AG09309 (cell line): ENCODE measurements around the gene RCN1.

Source experiments
- DNase-seq: peaks from one replicate; pipeline ENCODE4 v3.0.0-alpha.2; 2010; ENCODE audit warnings: low read depth
- H3K4me3 ChIP-seq: 2 replicates; pipeline ENCODE4 v1.5.1; 2011; ENCODE audit warnings: mild to moderate bottlenecking, low read depth, low read length, moderate library complexity; ENCODE audit not compliant: control insufficient read depth
- CTCF ChIP-seq: IDR thresholded peaks from 2 replicates; pipeline ENCODE4 v1.5.1; 2011; ENCODE audit warnings: mild to moderate bottlenecking, low read depth, low read length, inconsistent platforms; ENCODE audit not compliant: insufficient read depth, control insufficient read depth; ENCODE audit errors: missing control alignments

Gene RCN1

DNA sequence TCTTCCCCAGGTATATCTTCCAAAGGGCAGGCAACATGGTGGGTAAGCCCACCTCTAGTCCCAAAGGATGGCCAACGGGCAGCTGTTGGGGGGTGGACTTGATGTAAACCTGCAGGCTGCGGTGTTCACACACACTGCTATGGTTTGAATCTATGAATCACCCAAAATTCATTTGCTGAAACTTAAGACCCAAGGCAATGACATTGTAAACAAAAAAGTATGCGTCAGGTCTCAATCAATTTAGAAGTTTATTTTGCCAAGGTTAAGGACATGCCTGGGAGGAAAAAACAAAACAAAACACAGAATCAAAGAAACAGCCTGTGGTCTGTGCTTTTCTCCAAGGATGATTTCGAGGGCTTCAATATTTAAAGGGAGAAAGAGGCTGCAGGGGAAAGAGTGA, 18.3 kb downstream of the RCN1 start:
- no peak overlapping the region for H3K4me3 ChIP-seq
- DNase-seq = no peak
- TF ChIP-seq CTCF = no peak

DNA sequence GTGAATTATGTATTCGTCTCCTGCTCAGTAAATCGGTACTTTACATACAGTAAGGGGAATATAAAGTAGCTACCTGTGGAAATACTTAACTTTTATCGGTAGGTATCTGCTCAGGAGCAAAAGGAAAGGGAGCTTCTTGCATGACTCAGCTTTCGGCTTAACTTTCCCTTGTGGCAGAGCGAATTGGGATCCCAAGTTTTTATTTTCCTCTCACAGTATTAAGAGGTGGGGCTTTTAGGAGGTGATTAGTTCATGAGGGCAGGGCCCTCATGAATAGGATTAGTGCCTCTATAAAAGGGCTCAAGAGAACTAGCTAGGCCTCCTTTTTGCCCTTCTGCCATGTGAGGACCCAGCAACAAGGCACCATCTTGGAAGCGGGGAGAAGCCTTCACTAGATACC, 18.7 kb downstream of the RCN1 start:
- no peak for DNase-seq
- no peak for TF ChIP-seq CTCF
- H3K4me3 ChIP-seq = no peak overlapping the region

GRCh38 chr11:32110795-32111194, 19.9 kb downstream of the RCN1 start:
- no peak for TF ChIP-seq CTCF
- no peak overlapping the region for H3K4me3 ChIP-seq
- DNase-seq = no peak

DNA sequence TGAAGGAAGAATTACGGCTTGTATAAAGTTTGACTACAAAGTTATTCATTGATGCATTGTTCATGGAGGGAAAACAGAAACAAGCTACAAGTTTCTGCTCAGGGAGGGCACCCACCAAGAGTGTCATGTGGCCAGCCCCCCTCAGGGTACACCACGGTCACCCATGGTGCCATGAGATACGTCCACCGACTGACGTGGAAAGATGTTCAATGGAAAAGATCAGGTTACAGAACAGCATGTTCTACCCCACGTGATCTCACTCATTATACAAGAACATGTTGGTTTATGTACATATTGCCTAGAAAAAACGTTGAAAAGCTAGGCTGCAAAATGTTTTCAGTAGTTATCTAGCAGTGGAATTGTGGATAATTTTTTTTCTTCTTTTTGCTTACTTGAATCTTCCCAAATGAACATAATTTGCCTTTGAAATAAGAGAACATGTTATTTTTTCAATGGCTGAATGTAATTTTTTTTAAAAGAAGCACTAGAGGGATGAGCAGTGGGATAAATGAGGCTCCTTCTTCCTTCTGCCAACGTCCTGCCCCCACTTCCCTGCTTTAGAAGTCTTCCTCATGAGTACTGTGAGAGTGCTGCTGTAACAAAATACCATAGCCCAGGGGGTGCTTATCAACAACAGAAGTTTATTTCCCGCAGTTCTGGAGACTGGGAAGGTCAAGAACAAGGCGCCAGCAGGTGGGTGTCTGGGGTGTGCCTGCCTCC, 22.5 kb downstream of the RCN1 start:
- H3K4me3 ChIP-seq = no peak overlapping the region
- no peak for DNase-seq
- no peak for TF ChIP-seq CTCF

GRCh38 chr11:32113920-32114203, 23.0 kb downstream of the RCN1 start:
- no peak overlapping the region for H3K4me3 ChIP-seq
- no peak for DNase-seq
- no peak for TF ChIP-seq CTCF

DNA sequence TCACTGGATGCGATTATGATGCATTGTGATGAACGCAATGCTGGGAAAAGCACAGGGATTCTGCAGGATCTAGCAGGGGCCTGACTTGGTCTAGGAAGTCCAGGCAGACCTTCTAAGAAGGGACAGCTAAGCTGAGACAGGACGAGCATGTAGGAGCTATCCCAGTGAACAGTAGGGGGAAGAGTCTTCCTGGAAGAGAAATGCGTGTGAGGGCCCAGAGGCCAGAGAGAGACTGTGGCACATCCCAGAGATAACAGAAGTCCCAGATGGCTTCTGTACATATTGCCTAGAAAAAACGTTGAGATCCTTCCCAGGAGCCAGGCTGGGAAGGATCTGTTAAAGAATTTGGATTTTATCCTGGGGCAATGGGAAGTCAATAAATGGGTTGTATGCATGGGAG, 24.6 kb downstream of the RCN1 start:
- no peak for DNase-seq
- no peak for TF ChIP-seq CTCF

DNA sequence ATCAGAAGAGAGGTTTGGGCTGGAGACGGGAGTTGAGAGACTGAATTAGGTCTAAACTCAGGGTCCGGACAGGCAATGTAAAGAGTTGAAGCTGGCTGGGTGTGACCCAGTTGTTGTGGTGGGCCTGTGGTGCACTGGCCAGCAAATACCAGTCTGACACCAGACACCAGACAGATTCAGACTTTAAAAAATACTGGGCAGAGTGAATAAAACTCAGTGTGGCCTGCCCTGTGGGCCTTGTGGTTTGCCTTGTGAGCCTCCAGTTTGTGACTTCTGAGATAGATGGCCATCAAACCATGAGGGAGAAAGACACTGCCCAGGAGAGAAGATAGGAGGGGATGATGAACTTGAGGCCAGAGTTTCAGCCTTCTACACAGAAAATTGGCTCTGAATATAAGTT, 25.8 kb downstream of the RCN1 start:
- TF ChIP-seq CTCF = no peak
- H3K4me3 ChIP-seq = no peak overlapping the region
- no peak for DNase-seq

More for the DNA sequence above, 24.6 kb downstream of the RCN1 start:
- H3K4me3 ChIP-seq = no peak overlapping the region
